Dermis blood vessel endothelial cell (primary cell): ENCODE results near the gene RRN3. TPM values are rescaled to one million over a fixed set of nuclear protein-coding genes. Genes with fewer than 3 reads are reported as not detected.
A peak's percentile ranks its signal among the peaks of the same experiment; 100 is the strongest.
"Not testable (repeated sequence)": the region's sequence is repeated elsewhere in the genome, so short reads cannot be mapped to it uniquely, and the experiment has no call there.

Experiments
- DNase-seq: peaks from one replicate; pipeline ENCODE4 v3.0.0; 2010
- total RNA-seq: library from RNA; depleted of rRNA; stranded (reverse); fragments of >200 nt; gene quantifications from 2 replicates; pipeline ENCODE4 v1.2.3, GENCODE V29; 2014

Gene RRN3
- 34.3 and 44.2 TPM in 2 replicates for total RNA-seq

DNA sequence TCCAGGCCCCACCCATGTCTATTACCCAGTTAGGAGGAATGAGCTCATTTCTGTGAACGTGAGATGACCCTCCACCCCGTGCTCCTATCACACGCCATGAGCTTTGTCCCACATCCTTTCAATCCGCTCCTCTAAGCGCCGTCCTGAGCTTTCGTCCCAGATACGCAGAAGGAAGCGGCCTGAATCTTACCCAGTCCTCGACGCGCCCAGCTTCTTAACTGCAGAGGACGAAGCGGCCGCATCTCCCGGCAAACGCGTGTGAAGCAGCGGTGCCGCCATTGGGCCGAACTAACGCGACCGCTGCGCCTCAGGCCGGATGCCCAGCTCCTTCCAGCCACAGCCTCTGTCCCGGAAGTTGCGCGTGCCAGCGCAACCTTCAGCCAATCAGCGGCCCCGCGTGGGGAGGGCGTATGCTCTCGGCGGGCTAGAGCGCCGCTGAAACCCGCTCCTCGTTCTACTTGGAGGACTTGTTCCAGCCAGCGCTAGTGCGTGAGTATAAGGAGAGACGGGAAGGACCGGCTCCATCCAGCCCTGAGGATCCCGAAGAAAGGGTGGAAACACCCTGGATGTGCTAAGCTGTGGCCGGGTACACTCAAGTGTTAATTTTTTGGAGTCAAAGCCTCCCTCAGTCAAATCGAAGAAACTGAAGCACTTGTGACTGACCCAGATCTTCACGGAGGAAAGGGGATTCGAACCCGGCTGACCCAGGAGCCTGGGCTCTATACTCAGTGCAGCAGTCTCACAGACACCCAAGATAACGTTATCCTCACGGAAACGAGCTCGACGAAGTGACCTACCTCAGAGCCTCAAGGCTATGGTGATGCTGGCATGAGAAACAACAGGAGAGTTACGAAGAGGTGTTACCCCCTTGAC lies at the start of gene RRN3:
Gene RRN3 (minus strand): TSS at position 318 of the 873 bp plus-strand sequence. CDS start 39 bp downstream, at position 279.
- peak; percentile 94 for DNase-seq

DNA sequence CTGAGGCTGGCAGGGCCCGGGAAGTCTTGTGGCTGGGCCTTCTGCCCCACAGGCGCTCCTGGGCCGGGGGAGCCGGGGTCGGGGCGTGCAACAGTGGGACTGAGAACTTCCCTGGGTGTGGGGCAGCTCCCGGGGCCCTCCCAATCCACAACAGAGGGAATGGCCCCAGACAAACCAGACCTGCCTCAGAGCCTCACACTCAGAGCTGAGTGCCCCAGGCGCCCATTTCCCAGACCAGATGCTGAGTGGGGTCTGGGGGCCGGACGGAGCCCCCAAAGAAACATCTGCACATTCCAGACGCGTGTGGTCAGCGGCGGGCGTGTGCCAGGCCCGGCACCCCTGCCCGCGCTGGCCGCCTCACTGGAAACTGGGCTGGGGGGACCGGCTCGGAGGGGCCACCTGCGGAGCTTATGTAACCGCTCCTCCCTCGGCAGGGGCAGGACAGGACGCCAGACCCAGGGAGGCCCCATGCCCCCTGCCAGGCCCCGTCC lies 49.6 kb upstream of the RRN3 start:
- peak; percentile 15 for DNase-seq

- DNase-seq = not testable (repeated sequence)
Observed at GRCh38 chr16:15142891-15143600, 49.0 kb upstream of the RRN3 start.

- DNase-seq = not testable (repeated sequence)
Observed at GRCh38 chr16:15142107-15142890, 48.2 kb upstream of the RRN3 start.

DNA sequence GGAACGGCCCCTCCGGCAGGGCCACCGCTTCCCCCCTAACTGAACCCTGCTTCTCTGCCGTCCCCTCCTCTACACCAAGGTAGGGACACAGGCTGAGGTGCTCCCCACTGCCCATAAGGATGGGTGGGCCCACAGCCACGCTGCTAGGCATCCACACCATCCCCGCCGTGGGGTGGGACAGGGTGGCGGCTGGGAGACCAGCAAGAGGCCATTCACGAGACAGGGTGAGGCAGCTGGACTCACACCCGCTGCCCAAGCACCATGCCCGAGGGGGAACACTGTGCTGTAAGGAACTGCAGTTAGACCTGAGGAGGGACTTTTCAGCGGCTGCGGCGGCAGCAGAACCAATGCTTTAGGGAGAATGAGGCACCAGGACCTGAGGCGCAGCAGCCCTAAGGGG lies 47.5 kb upstream of the RRN3 start:
- no peak for DNase-seq

GRCh38 chr16:15140444-15141365 lies 46.6 kb upstream of the RRN3 start:
- DNase-seq = not testable (repeated sequence)

- not testable (repeated sequence) for DNase-seq
Observed at GRCh38 chr16:15137514-15137913, 43.4 kb upstream of the RRN3 start.

DNA sequence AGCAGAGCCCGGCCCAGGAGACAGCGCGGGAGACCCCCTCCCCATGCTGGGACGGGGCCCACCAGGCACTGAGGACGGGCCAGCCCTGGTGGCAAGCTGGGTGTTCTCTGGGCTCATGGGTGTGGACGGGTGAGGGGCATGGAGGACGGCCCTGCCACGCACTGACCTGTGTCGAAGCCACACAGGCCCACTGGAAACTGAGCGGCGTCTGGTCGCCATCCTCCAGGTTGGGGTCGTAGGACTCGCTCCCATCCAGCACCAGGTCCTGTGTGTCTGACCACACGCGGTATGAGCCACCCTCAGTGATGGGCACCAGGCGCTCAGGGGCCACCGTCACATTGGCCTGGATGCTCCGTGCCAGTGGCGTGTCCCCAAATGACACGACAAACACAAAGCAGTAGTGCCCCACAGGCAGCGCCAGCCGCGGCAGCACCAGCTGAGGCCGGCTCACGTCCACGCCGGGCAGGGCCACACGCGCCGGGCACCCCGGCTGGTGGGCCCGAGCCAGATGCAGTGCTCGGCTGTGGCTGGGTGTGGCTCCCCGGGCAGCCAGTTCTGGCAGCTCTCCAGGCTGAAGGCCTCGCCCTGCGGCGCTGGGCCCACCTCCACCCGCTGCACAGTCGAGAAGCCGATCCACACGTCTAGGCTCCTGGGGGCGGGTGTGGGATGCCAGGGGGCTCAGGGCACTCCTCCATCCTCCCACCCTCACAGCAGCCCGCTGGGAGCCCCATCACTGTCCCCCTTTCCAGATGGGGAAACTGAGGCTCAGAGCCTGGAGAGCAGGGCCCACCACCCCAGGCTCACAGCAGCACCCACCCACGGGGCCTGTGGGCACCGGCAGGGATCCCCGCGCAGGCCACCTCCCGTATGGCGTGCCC lies 41.6 kb upstream of the RRN3 start:
- DNase-seq = not testable (repeated sequence)

- not testable (repeated sequence) for DNase-seq
Observed at GRCh38 chr16:15134752-15135482, 40.8 kb upstream of the RRN3 start.

DNA sequence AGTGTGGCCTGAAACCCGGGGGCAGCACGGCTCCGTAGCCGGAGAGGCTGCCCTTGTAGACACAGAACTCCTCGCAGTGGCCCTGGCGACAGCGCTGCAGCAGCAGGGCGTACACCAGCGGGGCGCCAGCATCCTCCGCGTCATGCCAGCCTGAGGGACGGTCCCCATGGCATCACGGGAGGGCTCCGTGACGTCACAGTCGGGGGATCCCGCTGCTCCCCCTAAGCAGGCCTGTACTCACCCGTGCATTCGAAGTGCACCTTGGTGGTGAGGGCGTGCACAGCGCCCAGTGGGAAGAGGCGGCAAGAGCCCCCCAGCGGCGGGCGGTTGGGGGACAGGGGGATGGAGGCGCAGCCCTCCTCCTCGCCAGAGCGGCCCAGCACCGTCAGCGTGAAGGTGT lies 39.5 kb upstream of the RRN3 start:
- DNase-seq = not testable (repeated sequence)

- DNase-seq = not testable (repeated sequence)
Observed at GRCh38 chr16:15132719-15133428, 38.8 kb upstream of the RRN3 start.

- not testable (repeated sequence) for DNase-seq
Observed at GRCh38 chr16:15130943-15131700, 37.0 kb upstream of the RRN3 start.

DNA sequence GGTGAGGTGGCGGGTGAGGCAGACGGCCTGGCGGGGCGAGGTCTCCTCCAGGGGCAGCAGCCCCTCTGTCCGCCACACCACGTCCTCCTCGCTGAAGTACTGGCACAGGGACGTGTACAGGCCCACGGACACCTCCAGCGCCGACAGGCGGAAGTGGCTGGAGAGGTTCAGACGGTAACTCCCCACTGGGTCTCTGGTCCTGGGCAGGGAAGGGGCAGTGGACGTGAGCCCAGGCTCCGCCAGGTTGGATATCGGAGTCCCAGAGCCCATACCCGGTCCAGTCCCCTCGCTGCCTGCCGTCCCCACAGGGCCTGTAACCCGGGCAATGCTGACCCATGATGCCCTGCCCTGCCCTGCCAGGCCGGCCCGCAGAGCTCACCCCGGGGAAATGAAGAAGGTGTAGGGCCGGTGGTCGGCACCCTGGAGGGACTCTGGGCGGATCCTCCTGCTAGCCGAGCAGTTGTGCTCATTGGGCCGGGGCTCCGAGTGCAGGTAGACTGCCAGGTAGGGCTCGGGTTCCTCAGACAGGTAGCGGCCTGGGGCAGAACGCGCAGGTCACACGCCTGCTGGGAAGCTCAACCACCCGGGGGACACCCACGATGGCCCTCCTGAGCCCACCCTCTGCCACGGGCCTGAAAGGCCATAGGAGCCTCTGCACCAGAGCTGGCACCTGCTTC lies 36.3 kb upstream of the RRN3 start:
- DNase-seq = not testable (repeated sequence)

GRCh38 chr16:15127641-15128425 lies 33.8 kb upstream of the RRN3 start:
- not testable (repeated sequence) for DNase-seq

DNA sequence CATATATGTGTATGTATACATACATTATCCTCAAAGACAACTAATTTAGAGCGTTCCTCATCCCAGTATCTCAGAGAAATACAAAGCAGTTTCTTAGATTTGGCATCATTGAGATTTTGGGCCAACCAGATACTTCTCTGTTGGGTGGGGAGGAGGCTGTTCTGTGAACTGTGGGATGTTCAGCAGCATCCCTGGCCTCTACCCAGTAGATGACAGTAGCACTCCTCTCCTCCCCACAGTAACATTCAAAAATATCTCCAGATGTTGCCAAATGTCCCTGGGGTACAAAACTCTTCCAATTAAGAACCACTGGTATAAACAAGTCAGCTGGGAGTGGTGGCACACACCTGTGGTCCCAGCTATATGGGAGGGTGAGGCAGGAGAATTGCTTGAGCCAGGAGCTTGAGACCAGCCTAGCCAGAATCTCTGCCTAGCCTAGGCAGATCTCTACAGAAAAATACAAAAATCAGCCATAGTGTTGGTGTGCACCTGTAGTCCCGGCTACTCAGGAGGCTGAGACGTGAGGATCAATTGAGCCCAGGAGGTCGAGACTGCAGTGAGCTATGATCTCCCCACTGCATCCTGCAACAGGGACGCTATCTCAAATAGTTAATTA lies 6.4 kb upstream of the RRN3 start:
- not testable (repeated sequence) for DNase-seq

DNA sequence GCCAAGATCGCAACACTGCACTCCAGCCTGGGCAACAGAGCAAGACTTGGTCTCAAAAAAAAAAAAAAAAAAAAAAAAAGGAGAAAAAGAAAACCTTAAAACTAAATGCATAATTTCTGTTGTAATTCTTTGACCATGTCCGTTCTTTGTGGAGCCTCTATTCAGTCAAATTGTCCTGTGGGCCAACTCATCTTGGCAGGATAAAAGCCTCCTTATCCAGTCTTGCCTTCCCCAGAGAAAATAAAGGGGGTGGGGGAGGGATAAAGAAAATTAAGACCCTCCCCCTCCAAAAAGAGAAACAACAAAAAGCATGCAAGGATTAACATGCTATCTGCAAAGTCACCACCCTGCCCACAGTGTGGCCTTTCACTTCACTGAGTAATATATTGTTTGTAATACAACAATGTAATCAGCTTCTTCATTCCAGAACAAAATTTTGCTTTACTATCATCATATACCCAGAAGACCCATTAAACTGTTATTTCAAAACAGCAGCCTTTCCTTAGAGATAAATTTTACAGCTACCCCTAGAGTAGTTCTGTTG lies 5.4 kb upstream of the RRN3 start:
- not testable (repeated sequence) for DNase-seq
